Measurements from ENCODE around the gene SMYD3. TPM values are rescaled to one million over a fixed set of nuclear protein-coding genes. Genes with fewer than 3 reads are reported as not detected.

The SMYD3 gene
- total and polyA plus RNA-seq, 10 donors, result 12.5 to 33.1 (median 21.0) TPM

DNA sequence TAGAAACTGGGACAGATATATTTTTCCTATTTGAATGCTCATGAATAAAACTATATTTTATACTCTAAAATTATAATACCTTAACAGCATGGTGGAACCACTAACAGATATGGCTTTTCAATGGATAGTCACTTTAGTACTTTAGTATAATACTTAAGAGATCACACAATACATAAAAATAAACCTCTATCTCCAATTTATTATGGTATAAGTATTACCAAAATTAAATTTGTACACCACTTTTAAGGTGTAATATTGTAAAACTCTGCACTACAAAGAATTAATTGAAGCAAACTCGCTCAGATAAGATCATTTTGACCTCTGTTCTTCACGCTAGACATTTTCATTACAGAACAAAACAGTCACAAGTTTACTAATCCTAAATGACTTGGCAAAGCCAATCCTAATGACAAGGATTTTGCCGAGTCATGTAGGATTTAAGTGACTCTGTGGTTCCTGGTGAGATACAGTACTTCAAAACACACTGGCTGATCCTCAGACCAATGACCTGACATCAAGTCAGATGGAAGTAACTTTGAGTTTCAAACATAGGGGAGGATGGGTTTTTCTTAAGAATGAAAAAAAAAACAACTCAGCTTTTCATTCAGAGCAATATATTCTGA is 200.6 kb downstream of the SMYD3 start:
- WGBS, 5 donors, result 59 to 93% (median 88%) methylated on average over 3 of the region's 3 CpGs
- Histone ChIP-seq H3K36me3 (no peaks in the 10 kb centered on the region), H3K4me3 (no peak overlapping the region), H3K27ac (no peak overlapping the region), H3K4me1 (no peaks in the 10 kb centered on the region), H3K27me3 (replicated peaks in 1 of 7) (no peaks in the 10 kb centered on the region), H3K9me3 (no peaks in the 10 kb centered on the region)
- TF ChIP-seq POLR2AphosphoS5 (IDR thresholded peaks at IDR 0.05), result no peak
- TF ChIP-seq, protein P1, sequence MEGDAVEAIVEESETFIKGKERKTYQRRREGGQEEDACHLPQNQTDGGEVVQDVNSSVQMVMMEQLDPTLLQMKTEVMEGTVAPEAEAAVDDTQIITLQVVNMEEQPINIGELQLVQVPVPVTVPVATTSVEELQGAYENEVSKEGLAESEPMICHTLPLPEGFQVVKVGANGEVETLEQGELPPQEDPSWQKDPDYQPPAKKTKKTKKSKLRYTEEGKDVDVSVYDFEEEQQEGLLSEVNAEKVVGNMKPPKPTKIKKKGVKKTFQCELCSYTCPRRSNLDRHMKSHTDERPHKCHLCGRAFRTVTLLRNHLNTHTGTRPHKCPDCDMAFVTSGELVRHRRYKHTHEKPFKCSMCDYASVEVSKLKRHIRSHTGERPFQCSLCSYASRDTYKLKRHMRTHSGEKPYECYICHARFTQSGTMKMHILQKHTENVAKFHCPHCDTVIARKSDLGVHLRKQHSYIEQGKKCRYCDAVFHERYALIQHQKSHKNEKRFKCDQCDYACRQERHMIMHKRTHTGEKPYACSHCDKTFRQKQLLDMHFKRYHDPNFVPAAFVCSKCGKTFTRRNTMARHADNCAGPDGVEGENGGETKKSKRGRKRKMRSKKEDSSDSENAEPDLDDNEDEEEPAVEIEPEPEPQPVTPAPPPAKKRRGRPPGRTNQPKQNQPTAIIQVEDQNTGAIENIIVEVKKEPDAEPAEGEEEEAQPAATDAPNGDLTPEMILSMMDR (IDR thresholded peaks at IDR 0.05 in 8 of 11, conservative IDR thresholded peaks at IDR 0.05 in 3 of 11), result no peak
- no peak for TF ChIP-seq POLR2A (IDR thresholded peaks at IDR 0.05)
- intact Hi-C loops (cut with DNase I; ENCODE audit: low total_unique reads), result no loop called here
- DNase-seq, result no peak

DNA sequence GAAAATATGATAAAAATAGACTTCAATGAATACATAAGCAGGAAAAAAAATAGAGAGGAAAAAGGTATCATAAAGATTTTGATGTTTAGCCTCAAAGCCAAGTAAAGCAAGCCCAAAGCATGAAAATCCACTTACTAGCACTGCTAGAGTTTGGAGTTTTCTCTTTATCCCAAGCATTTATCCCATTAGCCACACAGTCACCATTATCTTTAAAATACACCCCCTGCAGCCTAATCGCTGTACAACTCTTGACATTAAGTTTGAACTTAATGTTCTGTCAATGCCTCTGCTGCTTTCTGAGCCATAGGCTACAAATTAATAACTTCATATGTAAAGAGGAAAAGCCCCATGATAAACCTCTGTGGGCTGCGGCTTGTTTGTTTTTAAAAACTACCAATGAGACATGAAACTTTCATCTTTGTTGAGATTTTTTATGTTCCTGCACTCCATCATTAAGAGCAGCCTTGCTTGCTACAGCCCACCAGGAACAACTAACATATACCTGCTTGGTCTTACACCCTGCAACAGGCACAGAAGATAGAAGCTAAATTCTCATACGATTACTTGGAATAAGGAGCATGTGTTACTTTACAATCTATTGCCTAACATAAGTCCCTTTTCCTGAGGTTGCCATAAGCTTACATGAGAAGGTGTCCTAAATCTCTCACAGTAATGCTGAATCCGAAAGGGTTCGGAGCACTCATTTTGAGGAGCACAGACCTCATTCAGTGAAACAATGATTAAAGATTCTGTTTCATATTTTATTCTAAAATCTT is 202.4 kb downstream of the SMYD3 start:
- H3K36me3 ChIP-seq, result no peaks in the 10 kb centered on the region
- H3K27ac ChIP-seq, result no peak overlapping the region
- TF ChIP-seq, protein P1 (IDR thresholded peaks at IDR 0.05 in 8 of 11, conservative IDR thresholded peaks at IDR 0.05 in 3 of 11), result no peak
- TF ChIP-seq POLR2AphosphoS5 (IDR thresholded peaks at IDR 0.05), result no peak
- no peak for TF ChIP-seq POLR2A (IDR thresholded peaks at IDR 0.05)
- 91 to 98% (median 94%) methylated on average over 5 of the region's 5 CpGs for WGBS, 5 donors
- intact Hi-C loops (cut with DNase I; ENCODE audit: low total_unique reads), result no loop called here
- H3K4me1 ChIP-seq, result no peaks in the 10 kb centered on the region
- no peaks in the 10 kb centered on the region for H3K27me3 ChIP-seq (replicated peaks in 1 of 7)
- no peak for DNase-seq
- H3K4me3 ChIP-seq, result no peak overlapping the region
- H3K9me3 ChIP-seq, result no peaks in the 10 kb centered on the region

DNA sequence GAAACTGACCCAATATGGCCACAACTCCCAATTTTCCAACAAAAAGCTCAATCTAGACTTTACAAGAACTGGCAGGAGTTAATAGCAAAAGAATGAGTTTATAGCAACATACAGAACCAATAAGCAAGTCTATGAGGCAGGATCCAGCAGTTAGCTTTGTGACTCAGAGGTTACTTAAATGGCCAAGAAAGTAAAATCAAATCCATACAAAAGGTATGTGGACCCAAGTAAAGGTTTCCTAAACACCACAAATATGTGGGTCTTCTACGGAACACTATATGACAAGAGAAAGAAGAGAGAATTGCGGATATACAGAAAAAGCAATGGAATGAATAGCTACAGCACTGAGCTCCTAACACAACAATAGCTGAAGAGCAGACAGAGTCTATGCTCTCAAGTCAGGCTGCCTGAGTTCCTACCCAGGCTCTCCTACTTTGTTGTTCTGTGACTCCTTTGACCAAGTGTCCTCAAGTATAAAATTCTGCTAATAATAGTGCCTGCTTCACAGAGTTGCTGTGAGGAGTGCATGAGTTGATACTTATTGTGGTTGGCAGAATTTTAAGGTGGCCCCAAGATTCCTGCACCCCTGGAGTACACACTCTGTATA is 204.3 kb downstream of the SMYD3 start:
- H3K4me1 ChIP-seq, result no peaks in the 10 kb centered on the region
- no peak overlapping the region for H3K4me3 ChIP-seq
- no peak for TF ChIP-seq POLR2A (IDR thresholded peaks at IDR 0.05)
- no peak for TF ChIP-seq POLR2AphosphoS5 (IDR thresholded peaks at IDR 0.05)
- TF ChIP-seq, protein P1 (IDR thresholded peaks at IDR 0.05 in 8 of 11, conservative IDR thresholded peaks at IDR 0.05 in 3 of 11), result no peak
- no peaks in the 10 kb centered on the region for H3K9me3 ChIP-seq
- no peak for DNase-seq
- intact Hi-C loops (cut with DNase I; ENCODE audit: low total_unique reads), result no loop called here
- 93 to 98% (median 94%) methylated on average over 2 of the region's 2 CpGs for WGBS, 5 donors
- H3K36me3 ChIP-seq, result no peaks in the 10 kb centered on the region
- H3K27ac ChIP-seq, result no peak overlapping the region
- no peaks in the 10 kb centered on the region for H3K27me3 ChIP-seq (replicated peaks in 1 of 7)

DNA sequence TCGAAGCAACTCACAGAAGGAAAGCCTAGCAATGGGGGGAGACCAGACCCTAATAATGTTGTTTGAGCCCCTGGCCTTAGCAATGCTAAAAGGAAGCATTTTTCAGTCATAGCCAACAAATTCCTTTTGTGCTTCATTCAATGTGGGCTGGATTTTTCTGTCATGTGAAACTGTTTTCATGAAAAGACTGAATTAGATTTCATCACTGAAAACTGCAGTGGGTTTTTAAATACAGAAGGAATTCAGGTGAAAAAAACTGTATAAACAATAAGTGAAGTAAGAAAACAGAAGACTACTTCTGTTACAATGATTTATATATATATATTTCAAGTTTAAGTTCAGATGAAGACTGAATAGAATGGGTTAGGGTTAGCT is 204.8 kb downstream of the SMYD3 start:
- H3K27ac ChIP-seq, result no peak overlapping the region
- no peak for TF ChIP-seq POLR2AphosphoS5 (IDR thresholded peaks at IDR 0.05)
- no peak for TF ChIP-seq POLR2A (IDR thresholded peaks at IDR 0.05)
- TF ChIP-seq, protein P1 (IDR thresholded peaks at IDR 0.05 in 8 of 11, conservative IDR thresholded peaks at IDR 0.05 in 3 of 11), result no peak
- intact Hi-C loops (cut with DNase I; ENCODE audit: low total_unique reads), result no loop called here
- no peak for DNase-seq
- 84 to 95% (median 88%) methylated on average over 1 of the region's 1 CpG for WGBS, 5 donors
- no peak overlapping the region for H3K4me3 ChIP-seq
- no peaks in the 10 kb centered on the region for H3K4me1 ChIP-seq
- no peaks in the 10 kb centered on the region for H3K9me3 ChIP-seq
- no peaks in the 10 kb centered on the region for H3K36me3 ChIP-seq
- no peaks in the 10 kb centered on the region for H3K27me3 ChIP-seq (replicated peaks in 1 of 7)

Measured in spleen (tissue), 11 donors.